Cardiac fibroblast (primary cell): Measurements from ENCODE around the gene MED13L.

ENCODE experiments used
- DNase-seq, 2 donors: peaks; one replicate each; pipeline versions ENCODE4 v3.0.0 to v3.0.0-alpha.2; 2010; ENCODE audit warnings: low read depth in 2 of 2
- H3K4me3 ChIP-seq, 2 donors: replicated peaks in 1 of 2; 1 replicate in 1 of 2; 2 replicates in 1 of 2; pipeline ENCODE4 v1.5.1; 2011; ENCODE audit warnings: low read depth in 2 of 2, low read length in 2 of 2, mild to moderate bottlenecking in 2 of 2, moderate library complexity in 1 of 2
- TF ChIP-seq, protein P1 (sequence below): IDR thresholded peaks from one replicate; pipeline ENCODE4 v1.5.1; 2011; ENCODE audit warnings: low read depth, mild to moderate bottlenecking, low read length, inconsistent platforms

Gene MED13L

DNA sequence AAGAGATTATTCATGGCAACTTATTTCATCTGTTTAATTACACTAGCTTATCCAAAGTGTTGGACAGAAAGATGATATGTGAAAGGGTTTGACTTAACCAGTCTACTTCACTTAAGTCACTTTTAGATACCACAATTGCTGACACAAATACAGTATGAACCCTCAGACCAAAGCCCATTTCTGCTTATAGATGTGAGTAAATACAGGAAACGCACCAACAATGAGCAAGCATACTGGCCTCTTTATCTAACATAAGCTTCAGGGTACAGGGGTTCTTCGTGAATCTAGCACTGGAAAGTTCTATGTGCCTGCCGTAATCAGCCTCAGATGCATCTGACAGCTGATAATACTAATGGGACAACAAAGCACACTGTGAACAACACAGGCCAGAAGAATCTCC, 209.6 kb downstream of the MED13L start:
- TF ChIP-seq, protein P1, sequence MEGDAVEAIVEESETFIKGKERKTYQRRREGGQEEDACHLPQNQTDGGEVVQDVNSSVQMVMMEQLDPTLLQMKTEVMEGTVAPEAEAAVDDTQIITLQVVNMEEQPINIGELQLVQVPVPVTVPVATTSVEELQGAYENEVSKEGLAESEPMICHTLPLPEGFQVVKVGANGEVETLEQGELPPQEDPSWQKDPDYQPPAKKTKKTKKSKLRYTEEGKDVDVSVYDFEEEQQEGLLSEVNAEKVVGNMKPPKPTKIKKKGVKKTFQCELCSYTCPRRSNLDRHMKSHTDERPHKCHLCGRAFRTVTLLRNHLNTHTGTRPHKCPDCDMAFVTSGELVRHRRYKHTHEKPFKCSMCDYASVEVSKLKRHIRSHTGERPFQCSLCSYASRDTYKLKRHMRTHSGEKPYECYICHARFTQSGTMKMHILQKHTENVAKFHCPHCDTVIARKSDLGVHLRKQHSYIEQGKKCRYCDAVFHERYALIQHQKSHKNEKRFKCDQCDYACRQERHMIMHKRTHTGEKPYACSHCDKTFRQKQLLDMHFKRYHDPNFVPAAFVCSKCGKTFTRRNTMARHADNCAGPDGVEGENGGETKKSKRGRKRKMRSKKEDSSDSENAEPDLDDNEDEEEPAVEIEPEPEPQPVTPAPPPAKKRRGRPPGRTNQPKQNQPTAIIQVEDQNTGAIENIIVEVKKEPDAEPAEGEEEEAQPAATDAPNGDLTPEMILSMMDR = no peak
- DNase-seq = no peak
- H3K4me3 ChIP-seq = no peak overlapping the region

DNA sequence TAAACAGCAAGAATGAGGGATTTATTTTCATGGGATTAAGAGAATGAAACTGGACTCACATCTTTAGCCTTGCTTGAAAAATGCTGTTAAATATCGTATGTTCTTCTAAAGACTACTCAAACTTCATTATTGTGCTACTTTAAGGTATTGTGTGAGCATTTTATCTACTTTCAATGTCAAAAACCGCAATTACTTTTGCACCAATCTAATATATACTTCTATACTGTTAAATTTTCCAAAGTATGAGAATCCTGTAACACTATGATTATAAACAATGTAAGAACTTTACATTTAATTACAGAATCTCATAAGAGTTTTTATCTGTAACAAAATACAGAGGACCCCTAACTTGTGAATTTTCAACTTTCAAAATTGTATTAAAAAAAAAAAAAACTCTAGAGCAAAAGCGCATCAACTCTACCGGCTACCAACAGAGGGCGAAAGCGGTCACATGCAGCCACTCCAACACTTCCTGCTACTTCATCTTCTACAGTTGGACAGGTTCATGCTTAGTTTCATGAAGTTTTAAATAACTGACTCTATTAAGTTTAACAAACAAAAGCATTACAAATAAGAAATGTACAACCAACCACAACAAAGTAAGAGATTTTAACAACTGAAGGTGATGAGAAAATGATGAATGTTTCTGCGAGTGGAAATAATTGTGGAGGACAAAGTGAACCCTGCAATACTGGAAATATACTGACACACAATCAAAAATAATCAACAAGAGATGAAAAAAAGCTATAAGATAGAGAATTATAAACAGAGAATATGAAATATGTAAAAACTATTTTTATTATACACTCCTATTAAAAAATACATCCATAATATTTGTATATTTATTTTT, 210.9 kb downstream of the MED13L start:
- peak; percentile 57 to 65 for DNase-seq
- H3K4me3 ChIP-seq = no peak overlapping the region
- TF ChIP-seq, protein P1 = peak; percentile 88

DNA sequence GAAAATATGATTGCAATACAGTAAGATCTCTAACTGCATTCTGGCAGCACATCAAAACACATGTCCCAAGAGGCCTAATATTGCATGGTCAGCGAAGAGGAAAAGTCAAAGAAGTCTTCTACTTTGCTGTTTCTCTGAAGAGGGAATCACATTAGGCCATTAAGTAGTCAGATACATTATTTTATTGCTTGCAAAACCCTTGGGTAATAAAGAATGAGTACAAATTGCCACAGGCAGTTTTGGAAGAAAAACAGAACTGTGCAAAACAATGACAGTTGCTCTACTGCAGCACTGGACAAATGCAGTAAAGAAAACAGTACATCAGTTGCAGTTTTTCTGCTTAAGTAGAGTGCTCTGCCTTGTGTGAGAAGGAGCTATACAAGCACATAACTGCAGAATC, 211.9 kb downstream of the MED13L start:
- DNase-seq = peak; percentile 57 to 58
- H3K4me3 ChIP-seq = no peak overlapping the region
- TF ChIP-seq, protein P1 = no peak

DNA sequence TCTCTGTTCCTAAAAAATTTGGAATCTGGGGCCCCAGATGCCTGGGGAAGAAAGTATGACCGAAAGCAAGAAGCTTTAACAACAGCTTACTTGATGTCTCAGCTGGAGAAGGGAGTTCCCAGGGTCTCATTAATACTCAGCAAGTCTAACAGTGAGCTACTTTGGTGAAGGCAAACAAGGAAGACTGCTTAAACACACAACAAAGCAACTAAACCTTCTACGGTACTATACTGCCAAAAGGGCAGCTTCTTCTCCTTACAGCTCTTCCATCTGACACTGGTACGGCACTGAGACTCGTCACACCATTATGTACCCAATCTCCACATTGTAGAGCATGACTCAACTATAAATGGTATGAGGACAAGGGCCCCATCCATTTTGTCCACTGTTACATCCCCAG, 213.0 kb downstream of the MED13L start:
- DNase-seq = no peak
- no peak overlapping the region for H3K4me3 ChIP-seq
- TF ChIP-seq, protein P1 = no peak

DNA sequence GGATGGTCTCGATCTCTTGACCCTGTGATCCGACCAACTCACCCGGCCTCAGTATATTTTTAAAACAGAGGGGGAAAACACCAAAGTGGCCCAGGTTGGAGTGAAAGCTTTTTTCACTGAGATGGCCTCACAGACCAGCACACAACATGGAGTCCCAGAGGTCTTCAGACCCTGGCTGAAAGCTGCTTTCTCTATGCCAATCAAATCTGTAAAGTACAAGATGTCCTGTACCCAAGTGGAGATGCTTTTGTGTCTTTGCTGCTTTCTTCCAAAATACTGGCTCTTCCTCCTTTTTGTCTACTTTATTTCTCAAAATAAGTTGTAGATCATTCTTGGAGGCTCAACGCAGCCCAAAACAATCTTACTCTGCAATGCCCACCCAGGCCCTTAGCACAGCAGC, 214.8 kb downstream of the MED13L start:
- no peak overlapping the region for H3K4me3 ChIP-seq
- TF ChIP-seq, protein P1 = no peak
- no peak for DNase-seq

DNA sequence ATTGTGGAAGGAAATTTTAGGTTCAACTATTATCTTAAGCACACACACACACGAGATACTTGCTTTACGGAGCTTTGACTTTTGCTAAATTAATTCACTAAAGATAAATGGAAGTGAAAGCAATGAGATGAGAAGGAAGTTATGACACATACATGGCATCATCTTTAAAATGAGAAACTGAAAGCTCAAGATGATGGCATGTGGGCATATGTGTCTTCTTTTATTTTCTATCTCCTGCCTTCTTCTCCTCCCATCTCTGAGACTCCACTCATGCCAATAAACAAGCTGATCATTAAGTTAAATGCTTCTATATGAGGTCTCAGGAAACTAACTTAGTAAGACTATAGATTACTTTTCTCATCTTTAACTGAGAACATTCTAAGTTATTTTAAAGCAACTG, 216.7 kb downstream of the MED13L start:
- TF ChIP-seq, protein P1 = no peak
- peak in 1 of 2 donors; percentile 30 for DNase-seq
- H3K4me3 ChIP-seq = no peak overlapping the region

DNA sequence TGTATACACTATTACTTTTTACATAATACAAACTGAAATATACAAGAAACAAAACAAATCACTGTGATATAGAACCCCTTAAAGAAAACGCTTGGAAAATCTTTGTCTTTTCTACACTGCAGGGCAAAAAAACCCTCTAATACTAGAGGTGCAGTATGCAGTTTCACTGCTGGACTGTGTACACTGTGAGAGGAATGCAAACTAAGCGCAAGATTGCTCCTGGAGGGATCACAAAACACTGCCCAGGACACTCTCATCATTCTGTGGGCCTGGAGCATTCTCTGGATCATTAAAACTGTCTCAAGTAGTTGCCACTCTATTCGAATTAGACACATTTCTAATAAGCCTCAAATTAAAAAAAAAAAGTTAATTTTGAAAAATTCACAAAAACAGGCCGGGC, 217.6 kb downstream of the MED13L start:
- H3K4me3 ChIP-seq = no peak overlapping the region
- TF ChIP-seq, protein P1 = no peak
- DNase-seq = no peak
